ENCODE data around the gene KCNQ1.

GRCh38 chr11:2853401-2853800 is 408.6 kb downstream of the KCNQ1 start:
- no peak for TF ChIP-seq POLR2AphosphoS2 (IDR thresholded peaks at IDR 0.05; ENCODE audit: low read length)
- no peak for TF ChIP-seq MTF1 (CRISPR knock-in tag; IDR thresholded peaks at IDR 0.05; ENCODE audit: borderline replicate concordance)
- TF ChIP-seq NR1H2 (CRISPR knock-in tag; IDR thresholded peaks at IDR 0.05) = no peak
- TF ChIP-seq CHD2 (IDR thresholded peaks at IDR 0.05; ENCODE audit: low read depth, low read length) = no peak
- no peak for TF ChIP-seq TCF7L2 (IDR thresholded peaks at IDR 0.05; ENCODE audit: low read depth, low read length)
- TF ChIP-seq CTCF (IDR thresholded peaks at IDR 0.05 in 2 of 3, conservative IDR thresholded peaks at IDR 0.05 in 1 of 3; ENCODE audit: insufficient read depth in 2 of 3, low read depth in 1 of 3, low read length in 3 of 3) = no peak
- no peak for TF ChIP-seq YY1 (IDR thresholded peaks at IDR 0.05; ENCODE audit: borderline replicate concordance in 1 of 3, control insufficient read depth in 1 of 3, extremely low read depth in 1 of 3, insufficient read depth in 3 of 3, insufficient read length in 1 of 3, insufficient replicate concordance in 2 of 3, low read depth in 1 of 3, low read length in 2 of 3)
- no peak for TF ChIP-seq TARDBP (IDR thresholded peaks at IDR 0.05)
- TF ChIP-seq E2F4 (CRISPR knock-in tag; IDR thresholded peaks at IDR 0.05; ENCODE audit: low read depth) = no peak
- no peak for TF ChIP-seq TAF1 (IDR thresholded peaks at IDR 0.05; ENCODE audit: control insufficient read depth, extremely low read depth, insufficient read depth, low read length, severe bottlenecking)
